Endometrial microvascular endothelial cells (primary cell): ENCODE data around the gene TUBE1. TPM values are rescaled to one million over a fixed set of nuclear protein-coding genes. Genes with fewer than 3 reads are reported as not detected.

ENCODE experiments used
- in situ Hi-C: cut with HindIII; loops from 2 replicates; pipeline ENCODE4 v1.10.0; 2017; ENCODE audit warnings: low sequenced_read_pairs, low pct_unique_long_range_greater_than_20kb; ENCODE audit errors: inconsistent ontology term
- total RNA-seq: library from RNA; depleted of rRNA; stranded (reverse); fragments of >200 nt; gene quantifications from one replicate; pipeline ENCODE4 v1.2.3, GENCODE V29; 2015; ENCODE audit errors: inconsistent ontology term

Gene TUBE1
- total RNA-seq, 1 donor from 2014 or later, result 14.9 TPM

DNA sequence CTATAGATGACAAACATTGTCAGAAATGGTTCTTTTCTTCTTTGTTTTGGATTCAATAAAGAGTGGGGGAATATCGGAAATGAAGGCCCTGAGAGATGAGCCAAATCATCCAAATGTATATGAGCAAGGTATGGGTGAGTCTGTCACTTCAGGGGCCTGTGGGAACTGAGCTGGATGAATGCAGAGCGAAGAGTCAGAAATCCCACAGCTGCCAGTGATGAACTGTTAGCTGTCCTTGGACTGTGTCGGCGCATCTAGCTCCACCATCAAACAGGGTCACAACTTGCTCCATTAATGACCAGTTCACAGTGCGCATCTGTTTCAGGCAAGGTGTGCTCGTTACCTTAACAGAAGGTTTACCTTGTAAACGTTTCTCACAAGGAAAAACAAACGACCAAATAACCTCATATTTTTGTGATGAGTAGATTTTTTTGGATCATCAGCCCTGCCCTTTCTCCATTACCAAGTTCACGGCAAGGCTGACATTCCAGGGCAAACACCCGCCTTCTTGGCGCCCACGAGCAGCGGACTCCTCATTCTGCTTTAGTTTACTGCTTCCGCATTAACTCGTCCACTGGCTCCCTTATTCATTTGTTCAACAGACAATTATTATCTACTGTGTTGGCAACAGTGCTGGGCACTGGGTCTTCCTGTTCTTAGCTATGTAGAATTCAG is 48.4 kb downstream of the TUBE1 start:
- in situ Hi-C loops, result no loop called here

- in situ Hi-C loops, result no loop called here
These were observed 49.0 kb downstream of the TUBE1 start for GRCh38 chr6:112038268-112038667.

- in situ Hi-C loops, result no loop called here
These were observed 49.5 kb downstream of the TUBE1 start for GRCh38 chr6:112037783-112038216.

DNA sequence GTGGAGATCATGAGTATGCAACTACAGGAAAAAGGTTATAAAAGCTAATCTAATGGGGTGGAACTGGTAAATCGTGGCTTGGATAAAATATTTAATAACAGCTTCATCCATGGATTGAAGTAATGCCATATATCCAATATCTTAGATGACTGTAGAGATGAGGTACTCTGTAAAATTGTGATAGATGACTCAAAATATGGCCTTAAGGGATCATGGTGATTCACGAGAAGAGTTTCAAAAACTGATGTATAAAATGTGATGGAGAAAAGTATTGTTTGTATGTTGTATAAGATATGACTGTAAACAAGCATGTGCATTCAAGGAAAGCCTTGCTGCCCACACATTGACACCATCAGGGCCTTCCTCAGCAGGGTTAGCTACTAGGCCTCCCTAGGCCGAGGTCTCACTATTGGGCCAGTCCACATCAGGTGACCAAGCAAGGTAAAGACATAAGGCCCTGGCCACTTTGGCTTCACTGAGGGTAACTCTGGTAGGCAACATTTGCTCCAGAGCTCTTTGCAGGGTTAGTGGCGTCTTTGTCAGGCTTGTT is 51.1 kb downstream of the TUBE1 start:
- in situ Hi-C loops, result no loop called here

DNA sequence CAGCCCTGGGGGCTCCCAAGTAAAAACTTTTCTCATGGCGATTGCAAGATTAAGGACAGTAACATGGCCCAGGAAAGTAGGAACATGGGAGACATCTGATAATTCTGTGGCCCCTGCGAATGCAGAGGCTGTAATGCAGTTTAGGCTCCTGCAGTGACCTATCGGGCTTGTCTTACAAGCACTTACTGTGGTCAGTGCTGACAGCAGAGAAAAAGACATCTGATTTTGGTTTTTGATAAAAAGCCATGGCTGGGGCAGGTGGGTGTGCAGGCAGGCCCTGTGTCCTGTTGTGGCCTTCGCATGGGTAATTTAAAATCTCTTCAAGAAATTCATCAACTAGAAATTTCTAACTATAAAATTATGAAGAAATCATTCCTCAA is 52.7 kb downstream of the TUBE1 start:
- in situ Hi-C loops, result no loop called here

GRCh38 chr6:112033791-112034615 is 53.3 kb downstream of the TUBE1 start:
- in situ Hi-C loops, result no loop called here

DNA sequence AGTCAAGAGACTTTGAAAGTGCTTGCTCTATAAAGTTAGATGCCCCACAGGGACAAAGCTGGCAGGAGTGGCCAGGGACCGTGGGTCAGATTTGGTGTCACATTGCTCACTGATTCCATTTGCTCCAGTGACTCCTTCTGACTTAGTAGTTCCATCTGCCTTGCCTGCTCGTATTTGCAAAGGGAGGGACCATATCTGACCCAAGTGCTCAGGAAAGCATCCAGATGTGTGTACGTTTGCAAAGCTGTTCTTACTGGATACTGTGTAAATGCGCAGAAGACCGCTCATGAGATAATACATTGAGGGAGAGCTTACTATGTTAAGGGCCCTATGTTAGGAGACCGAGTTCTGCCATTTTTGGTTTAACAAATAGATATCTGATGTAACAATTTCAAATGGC is 54.6 kb downstream of the TUBE1 start:
- in situ Hi-C loops, result no loop called here

DNA sequence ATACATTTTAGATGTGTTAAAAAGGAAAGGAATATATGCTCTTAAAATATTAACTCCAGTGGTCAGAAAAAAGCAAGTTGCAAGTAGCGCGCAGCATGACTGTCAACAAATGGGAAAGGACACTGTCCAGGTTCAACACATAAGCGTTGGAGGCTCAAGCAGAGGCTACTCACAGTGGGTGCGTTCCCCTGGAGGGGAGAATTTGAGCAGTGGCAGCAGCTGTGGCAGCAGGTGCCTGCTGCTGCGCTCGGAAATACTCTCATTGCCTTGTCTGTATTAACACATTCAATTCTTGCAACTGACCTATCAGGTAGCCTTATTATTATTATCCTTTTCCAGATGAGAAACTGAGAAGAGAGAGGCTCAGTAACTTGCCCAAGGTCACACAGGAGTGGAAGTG is 55.3 kb downstream of the TUBE1 start:
- in situ Hi-C loops, result no loop called here

- in situ Hi-C loops, result no loop called here
These were observed 56.2 kb downstream of the TUBE1 start for GRCh38 chr6:112030961-112031660.

DNA sequence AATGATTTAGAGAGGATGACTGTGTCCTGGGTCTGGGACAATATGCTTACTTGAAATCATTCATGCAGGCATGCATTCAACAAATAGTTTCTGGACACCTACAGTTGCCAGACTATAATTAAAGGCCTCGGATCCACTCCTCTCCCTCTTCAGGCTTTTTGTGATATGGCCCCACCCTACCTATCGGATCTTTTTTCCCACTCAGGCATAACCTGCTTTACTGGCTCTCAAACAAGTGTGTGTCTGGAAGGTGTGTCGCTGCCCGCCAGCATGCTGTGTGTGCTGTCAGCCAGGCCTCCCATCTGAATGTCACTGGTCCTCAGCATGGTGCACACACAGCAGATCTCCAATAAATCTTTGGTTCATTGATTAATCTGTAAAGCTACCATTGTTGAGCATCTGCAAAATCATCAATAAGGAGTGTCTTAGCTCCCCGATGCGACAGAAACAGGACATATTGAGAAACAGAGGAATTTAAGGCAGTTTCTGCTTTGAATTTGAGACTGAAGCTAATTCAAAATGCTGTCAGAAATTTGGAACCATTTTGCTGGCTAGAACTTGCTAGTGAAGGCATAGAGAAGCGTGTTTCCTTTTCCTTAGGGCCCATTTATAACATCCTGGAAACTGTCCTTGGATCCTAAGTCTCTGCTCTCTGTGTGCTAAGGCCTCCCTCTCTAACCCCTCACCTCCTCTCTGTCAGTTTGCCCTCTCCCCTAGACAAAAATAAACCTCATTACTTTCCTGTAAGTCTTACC is 56.9 kb downstream of the TUBE1 start:
- in situ Hi-C loops, result no loop called here

- in situ Hi-C loops, result no loop called here
These were observed 58.0 kb downstream of the TUBE1 start for GRCh38 chr6:112029045-112029822.

GRCh38 chr6:112027942-112028674 is 59.2 kb downstream of the TUBE1 start:
- in situ Hi-C loops, result no loop called here

DNA sequence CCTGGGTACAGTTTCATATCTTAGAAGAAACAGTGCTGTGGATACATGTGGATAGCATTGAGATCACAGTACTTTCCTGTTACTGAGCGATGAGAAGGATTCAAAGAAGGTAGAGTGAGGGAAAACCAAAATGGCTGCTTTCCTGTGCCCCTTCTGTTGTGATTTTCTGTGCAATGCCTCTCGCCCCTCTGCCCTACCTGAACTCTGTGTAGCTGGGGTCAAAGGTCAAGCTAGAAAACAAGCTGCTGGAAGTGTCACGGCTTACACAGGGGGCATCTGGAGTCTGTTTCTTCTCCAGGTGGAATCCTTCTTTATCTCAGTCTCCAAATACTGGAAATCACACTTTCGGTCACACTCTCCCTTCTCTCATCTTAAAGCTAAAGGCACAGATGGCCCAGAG is 60.3 kb downstream of the TUBE1 start:
- in situ Hi-C loops, result no loop called here

- in situ Hi-C loops, result no loop called here
These were observed 62.8 kb downstream of the TUBE1 start for GRCh38 chr6:112024464-112024863.

- in situ Hi-C loops, result no loop called here
These were observed 64.5 kb downstream of the TUBE1 start for GRCh38 chr6:112022749-112023148.

DNA sequence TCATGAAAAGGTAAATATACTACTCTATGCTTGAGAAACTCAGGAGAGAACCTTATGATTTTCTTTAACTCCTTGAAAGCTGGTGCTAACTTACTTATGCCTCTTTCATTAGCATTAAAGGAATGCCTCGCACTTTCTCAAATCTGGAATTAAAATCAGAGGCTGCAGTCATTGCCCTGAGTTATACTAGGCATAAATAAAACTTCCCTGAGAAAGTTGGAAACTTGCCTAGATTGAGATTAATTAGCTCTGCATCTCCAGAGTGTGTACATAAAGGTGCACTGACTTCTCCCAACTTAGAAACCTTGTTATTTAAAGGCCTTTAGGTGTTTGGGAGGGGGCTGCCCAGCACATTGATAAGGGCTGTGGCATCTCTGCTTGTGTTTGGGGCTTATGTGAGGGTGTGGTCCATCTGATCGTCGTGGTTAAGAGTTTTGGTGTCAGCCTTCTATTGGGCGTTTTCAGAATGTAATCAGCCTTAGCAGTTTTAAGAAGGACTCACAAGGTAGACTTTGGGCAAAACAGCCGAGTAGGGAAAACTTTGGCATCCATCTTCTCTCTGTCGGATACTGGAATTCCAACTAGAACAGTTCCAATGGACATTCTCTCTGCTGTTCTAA is 65.5 kb downstream of the TUBE1 start:
- in situ Hi-C loops, result no loop called here
